DND-41 (cell line): Measurements from ENCODE around the gene FDXR.

ENCODE experiments used
- ATAC-seq: fragments of 200-7000 bp; cut with Tn5 transposase; 3 replicates; pipeline ENCODE4 v1.9.1; 2021; ENCODE audit warnings: low read depth; ENCODE audit not compliant: insufficient read depth
- DNase-seq: peaks from one replicate; pipeline ENCODE4 v3.0.0-alpha.2; 2020
- H2AFZ ChIP-seq: 2 replicates; pipeline ENCODE4 v1.6.0; 2012; ENCODE audit warnings: low read depth, low read length
- H3K27ac ChIP-seq: 2 replicates; pipeline ENCODE4 v1.5.1; 2012; ENCODE audit warnings: low read length, inconsistent platforms
- H3K27me3 ChIP-seq: fragments of 200-600 bp; sonication (generic); 2 replicates; pipeline ENCODE4 v1.6.0; 2012; ENCODE audit warnings: low read length, mild to moderate bottlenecking, inconsistent platforms; ENCODE audit not compliant: insufficient read depth, poor library complexity
- H3K36me3 ChIP-seq: 2 replicates; pipeline ENCODE4 v1.5.1; 2012; ENCODE audit warnings: low read length, inconsistent platforms; ENCODE audit not compliant: insufficient read depth
- H3K4me1 ChIP-seq: 2 replicates; pipeline ENCODE4 v1.5.1; 2012; ENCODE audit warnings: mild to moderate bottlenecking, low read length; ENCODE audit not compliant: insufficient read depth
- H3K4me2 ChIP-seq: 2 replicates; pipeline ENCODE4 v1.6.0; 2012; ENCODE audit warnings: mild to moderate bottlenecking, moderate library complexity, low read length, inconsistent platforms; ENCODE audit not compliant: insufficient read depth
- H3K4me3 ChIP-seq, 2 experiments: fragments of 200-600 bp in 1 of 2; shearing (Covaris generic) in 1 of 2; 2 replicates each; pipeline ENCODE4 v1.5.1; 2012 to 2016; ENCODE audit warnings: inconsistent platforms in 2 of 2, low read length in 2 of 2, mild to moderate bottlenecking in 2 of 2, low read depth in 1 of 2, moderate library complexity in 1 of 2
- H3K79me2 ChIP-seq: 2 replicates; pipeline ENCODE4 v1.6.0; 2012; ENCODE audit warnings: low read length, inconsistent platforms; ENCODE audit not compliant: insufficient read depth
- H3K9ac ChIP-seq: 2 replicates; pipeline ENCODE4 v1.6.0; 2012; ENCODE audit warnings: low read depth, mild to moderate bottlenecking, inconsistent platforms, low read length, moderate library complexity
- H3K9me3 ChIP-seq: 2 replicates; pipeline ENCODE4 v1.5.1; 2012; ENCODE audit warnings: low read length, moderate library complexity, mild to moderate bottlenecking, inconsistent platforms; ENCODE audit not compliant: insufficient read depth, severe bottlenecking
- H4K20me1 ChIP-seq: 2 replicates; pipeline ENCODE4 v1.6.0; 2012; ENCODE audit warnings: low read length; ENCODE audit not compliant: insufficient read depth
- EZH2 ChIP-seq: IDR thresholded peaks from 3 replicates; pipeline ENCODE4 v1.6.1; 2012; ENCODE audit warnings: borderline replicate concordance, low read depth, mild to moderate bottlenecking, moderate library complexity, low read length, inconsistent platforms; ENCODE audit not compliant: severe bottlenecking
- TF ChIP-seq, protein P1 (sequence below): IDR thresholded peaks from 2 replicates; pipeline ENCODE4 v1.5.1; 2012; ENCODE audit warnings: borderline replicate concordance, low read length, moderate library complexity, mild to moderate bottlenecking; ENCODE audit not compliant: poor library complexity, severe bottlenecking; ENCODE audit errors: extremely low read depth

FDXR gene

DNA sequence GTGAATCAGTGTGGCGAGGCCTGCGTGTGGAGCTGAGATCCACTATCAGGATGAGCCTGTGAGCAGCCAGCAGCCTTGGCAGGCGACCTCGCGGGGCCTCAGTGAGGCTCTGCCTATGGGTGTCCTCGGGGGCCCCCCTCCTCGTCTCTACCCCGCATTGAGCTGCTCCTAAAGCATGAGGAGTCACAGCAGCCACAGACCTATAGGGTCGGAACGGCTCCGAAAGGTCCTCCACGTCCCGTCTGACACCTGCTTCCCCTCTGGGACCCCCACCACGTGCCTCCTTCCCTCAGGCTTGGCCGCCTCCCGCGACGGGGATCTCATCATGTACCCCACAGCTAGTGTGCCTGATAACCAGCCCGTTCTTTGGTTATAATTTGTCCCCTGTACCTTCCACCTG is 41.9 kb downstream of the FDXR start:
- no peak overlapping the region for H3K27ac ChIP-seq
- H3K9me3 ChIP-seq = no peaks in the 10 kb centered on the region
- TF ChIP-seq EZH2 = no peak
- TF ChIP-seq, protein P1, sequence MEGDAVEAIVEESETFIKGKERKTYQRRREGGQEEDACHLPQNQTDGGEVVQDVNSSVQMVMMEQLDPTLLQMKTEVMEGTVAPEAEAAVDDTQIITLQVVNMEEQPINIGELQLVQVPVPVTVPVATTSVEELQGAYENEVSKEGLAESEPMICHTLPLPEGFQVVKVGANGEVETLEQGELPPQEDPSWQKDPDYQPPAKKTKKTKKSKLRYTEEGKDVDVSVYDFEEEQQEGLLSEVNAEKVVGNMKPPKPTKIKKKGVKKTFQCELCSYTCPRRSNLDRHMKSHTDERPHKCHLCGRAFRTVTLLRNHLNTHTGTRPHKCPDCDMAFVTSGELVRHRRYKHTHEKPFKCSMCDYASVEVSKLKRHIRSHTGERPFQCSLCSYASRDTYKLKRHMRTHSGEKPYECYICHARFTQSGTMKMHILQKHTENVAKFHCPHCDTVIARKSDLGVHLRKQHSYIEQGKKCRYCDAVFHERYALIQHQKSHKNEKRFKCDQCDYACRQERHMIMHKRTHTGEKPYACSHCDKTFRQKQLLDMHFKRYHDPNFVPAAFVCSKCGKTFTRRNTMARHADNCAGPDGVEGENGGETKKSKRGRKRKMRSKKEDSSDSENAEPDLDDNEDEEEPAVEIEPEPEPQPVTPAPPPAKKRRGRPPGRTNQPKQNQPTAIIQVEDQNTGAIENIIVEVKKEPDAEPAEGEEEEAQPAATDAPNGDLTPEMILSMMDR = no peak
- H3K4me2 ChIP-seq = no peak overlapping the region
- H3K36me3 ChIP-seq = peaks cover under 1% of the 10 kb centered on the region
- H4K20me1 ChIP-seq = peaks cover 10% of the 10 kb centered on the region
- H2AFZ ChIP-seq = no peak overlapping the region
- ATAC-seq (no peak), DNase-seq (no peak)
- no peak overlapping the region for H3K9ac ChIP-seq
- no peaks in the 10 kb centered on the region for H3K79me2 ChIP-seq
- H3K4me1 ChIP-seq = no peaks in the 10 kb centered on the region
- no peaks in the 10 kb centered on the region for H3K27me3 ChIP-seq
- no peak overlapping the region for H3K4me3 ChIP-seq

GRCh38 chr17:74827800-74828199 is 45.0 kb downstream of the FDXR start:
- Histone ChIP-seq H3K27ac (no peak overlapping the region), H2AFZ (no peak overlapping the region), H3K79me2 (no peaks in the 10 kb centered on the region), H3K9ac (no peak overlapping the region), H3K4me2 (no peak overlapping the region), H3K36me3 (peaks cover 7% of the 10 kb centered on the region; the same call in 1 of the 2 replicates), H4K20me1 (peaks cover 10% of the 10 kb centered on the region), H3K9me3 (no peaks in the 10 kb centered on the region), H3K4me1 (no peaks in the 10 kb centered on the region), H3K4me3 (no peak overlapping the region), H3K27me3 (no peaks in the 10 kb centered on the region)
- no peak for DNase-seq
- no peak for TF ChIP-seq EZH2
- TF ChIP-seq, protein P1 = no peak
- ATAC-seq = no peak

- H3K9ac ChIP-seq = no peak overlapping the region
Measured at GRCh38 chr17:74825952-74826719, 46.7 kb downstream of the FDXR start.

More at GRCh38 chr17:74825952-74826719, 46.7 kb downstream of the FDXR start:
- Histone ChIP-seq H3K79me2 (no peaks in the 10 kb centered on the region), H2AFZ (no peak overlapping the region), H3K4me1 (no peaks in the 10 kb centered on the region), H4K20me1 (no peaks in the 10 kb centered on the region), H3K9me3 (no peaks in the 10 kb centered on the region), H3K27me3 (no peaks in the 10 kb centered on the region), H3K4me2 (no peak overlapping the region), H3K36me3 (peaks cover 7% of the 10 kb centered on the region; the same call in 1 of the 2 replicates), H3K4me3 (no peak overlapping the region), H3K27ac (no peak overlapping the region)
- no peak for DNase-seq
- ATAC-seq = no peak
- no peak for TF ChIP-seq EZH2
- TF ChIP-seq, protein P1 = no peak
